Neutrophil (primary cell): Measurements from ENCODE around the gene IL17REL.

ENCODE experiments used
- H3K27ac ChIP-seq: fragments of 200-600 bp; sonication (generic); 2 replicates; pipeline ENCODE4 v1.5.1; 2016; ENCODE audit warnings: mild to moderate bottlenecking, moderate library complexity
- H3K27me3 ChIP-seq: fragments of 200-600 bp; sonication (generic); 2 replicates; pipeline ENCODE4 v1.6.0; 2016; ENCODE audit warnings: mild to moderate bottlenecking
- H3K36me3 ChIP-seq: fragments of 200-600 bp; sonication (generic); 2 replicates; pipeline ENCODE4 v1.5.1; 2017
- H3K4me1 ChIP-seq, 2 experiments: fragments of 200-600 bp in 1 of 2; sonication (generic) in 1 of 2; 1 replicate in 1 of 2; 2 replicates in 1 of 2; pipeline versions ENCODE4 v1.5.1 to v1.6.1; 2013 to 2016; ENCODE audit warnings: low read depth in 1 of 2, low read length in 1 of 2, mild to moderate bottlenecking in 1 of 2, moderate library complexity in 1 of 2; ENCODE audit not compliant: control insufficient read depth in 1 of 2, insufficient read depth in 1 of 2
- H3K4me3 ChIP-seq, 2 experiments: fragments of 200-600 bp in 1 of 2; sonication (generic) in 1 of 2; 1 replicate in 1 of 2; 2 replicates in 1 of 2; pipeline ENCODE4 v1.5.1; 2013 to 2016; ENCODE audit warnings: low read depth in 1 of 2, low read length in 1 of 2, mild to moderate bottlenecking in 1 of 2, moderate library complexity in 1 of 2
- H3K9me3 ChIP-seq: fragments of 200-600 bp; sonication (generic); 2 replicates; pipeline ENCODE4 v1.5.1; 2016
- TF ChIP-seq, protein P1 (sequence below): fragments of 200-600 bp; sonication (generic); IDR thresholded peaks from 2 replicates; pipeline ENCODE4 v1.5.1; 2016; ENCODE audit warnings: antibody characterized with exemption

Gene IL17REL

GRCh38 chr22:49966041-49966773 lies 46.4 kb downstream of the IL17REL start:
- H3K36me3 ChIP-seq, result peaks cover 46% of the 10 kb centered on the region
- TF ChIP-seq, protein P1, sequence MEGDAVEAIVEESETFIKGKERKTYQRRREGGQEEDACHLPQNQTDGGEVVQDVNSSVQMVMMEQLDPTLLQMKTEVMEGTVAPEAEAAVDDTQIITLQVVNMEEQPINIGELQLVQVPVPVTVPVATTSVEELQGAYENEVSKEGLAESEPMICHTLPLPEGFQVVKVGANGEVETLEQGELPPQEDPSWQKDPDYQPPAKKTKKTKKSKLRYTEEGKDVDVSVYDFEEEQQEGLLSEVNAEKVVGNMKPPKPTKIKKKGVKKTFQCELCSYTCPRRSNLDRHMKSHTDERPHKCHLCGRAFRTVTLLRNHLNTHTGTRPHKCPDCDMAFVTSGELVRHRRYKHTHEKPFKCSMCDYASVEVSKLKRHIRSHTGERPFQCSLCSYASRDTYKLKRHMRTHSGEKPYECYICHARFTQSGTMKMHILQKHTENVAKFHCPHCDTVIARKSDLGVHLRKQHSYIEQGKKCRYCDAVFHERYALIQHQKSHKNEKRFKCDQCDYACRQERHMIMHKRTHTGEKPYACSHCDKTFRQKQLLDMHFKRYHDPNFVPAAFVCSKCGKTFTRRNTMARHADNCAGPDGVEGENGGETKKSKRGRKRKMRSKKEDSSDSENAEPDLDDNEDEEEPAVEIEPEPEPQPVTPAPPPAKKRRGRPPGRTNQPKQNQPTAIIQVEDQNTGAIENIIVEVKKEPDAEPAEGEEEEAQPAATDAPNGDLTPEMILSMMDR, result no peak
- peaks cover 69 to 77% of the 10 kb centered on the region in 2 experiments for H3K4me1 ChIP-seq
- H3K4me3 ChIP-seq, result peak overlapping the region; percentile 49 to 53
- no peaks in the 10 kb centered on the region for H3K9me3 ChIP-seq
- H3K27me3 ChIP-seq, result peaks cover 31% of the 10 kb centered on the region
- H3K27ac ChIP-seq, result peak overlapping the region; percentile 98

DNA sequence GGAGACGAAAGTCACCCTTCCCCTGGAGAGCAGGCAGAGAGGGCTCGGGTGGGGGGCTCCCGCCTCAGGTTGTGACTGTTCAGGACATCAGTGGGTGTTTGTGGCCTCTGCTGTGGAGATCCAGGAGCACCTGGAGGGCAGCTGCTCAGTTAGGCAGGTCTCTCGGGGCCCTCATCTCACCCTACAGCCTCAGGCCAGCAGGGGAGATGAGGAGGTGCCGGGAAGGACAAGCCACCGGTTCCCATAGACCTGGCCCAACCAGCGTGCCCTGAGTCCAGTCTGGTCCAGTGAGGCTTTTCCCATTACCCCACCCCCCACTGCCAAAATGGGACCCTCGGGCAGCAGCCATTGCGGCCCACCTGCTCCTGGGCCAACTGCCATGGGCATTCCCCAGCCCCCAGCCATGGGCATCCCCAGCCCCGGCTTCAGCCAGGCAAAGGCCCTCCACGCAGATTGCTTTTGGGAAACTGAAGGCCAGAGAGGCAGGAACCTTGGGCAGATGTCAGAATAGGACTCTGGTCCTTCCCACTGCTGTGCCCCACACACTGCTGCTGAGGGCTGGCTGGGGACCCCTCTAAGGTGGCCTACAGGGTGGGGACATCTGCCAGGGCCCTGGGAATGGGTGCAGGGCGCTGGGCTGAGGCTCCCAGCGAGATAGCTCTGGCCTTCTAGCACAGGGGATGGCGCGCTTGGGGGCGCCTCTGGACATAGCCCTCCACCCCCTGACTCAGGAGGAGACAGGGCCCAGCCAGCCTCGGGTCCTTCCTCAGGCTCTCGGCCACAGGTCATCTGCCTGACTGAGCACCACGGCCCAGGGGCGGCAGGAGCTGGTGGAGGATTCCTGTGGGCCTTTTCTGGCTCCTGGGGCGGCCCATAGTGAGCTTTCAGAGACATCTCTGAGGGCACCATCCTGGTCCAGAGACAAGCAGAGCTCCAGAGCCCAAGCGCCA lies 47.2 kb downstream of the IL17REL start:
- Histone ChIP-seq H3K36me3 (peaks cover 46% of the 10 kb centered on the region), H3K27ac (peak overlapping the region; percentile 98), H3K9me3 (no peaks in the 10 kb centered on the region), H3K4me1 (peaks cover 61 to 69% of the 10 kb centered on the region in 2 experiments), H3K4me3 (peak overlapping the region in 1 of 2 experiments; percentile 99), H3K27me3 (peaks cover 22% of the 10 kb centered on the region)
- TF ChIP-seq, protein P1, result no peak

DNA sequence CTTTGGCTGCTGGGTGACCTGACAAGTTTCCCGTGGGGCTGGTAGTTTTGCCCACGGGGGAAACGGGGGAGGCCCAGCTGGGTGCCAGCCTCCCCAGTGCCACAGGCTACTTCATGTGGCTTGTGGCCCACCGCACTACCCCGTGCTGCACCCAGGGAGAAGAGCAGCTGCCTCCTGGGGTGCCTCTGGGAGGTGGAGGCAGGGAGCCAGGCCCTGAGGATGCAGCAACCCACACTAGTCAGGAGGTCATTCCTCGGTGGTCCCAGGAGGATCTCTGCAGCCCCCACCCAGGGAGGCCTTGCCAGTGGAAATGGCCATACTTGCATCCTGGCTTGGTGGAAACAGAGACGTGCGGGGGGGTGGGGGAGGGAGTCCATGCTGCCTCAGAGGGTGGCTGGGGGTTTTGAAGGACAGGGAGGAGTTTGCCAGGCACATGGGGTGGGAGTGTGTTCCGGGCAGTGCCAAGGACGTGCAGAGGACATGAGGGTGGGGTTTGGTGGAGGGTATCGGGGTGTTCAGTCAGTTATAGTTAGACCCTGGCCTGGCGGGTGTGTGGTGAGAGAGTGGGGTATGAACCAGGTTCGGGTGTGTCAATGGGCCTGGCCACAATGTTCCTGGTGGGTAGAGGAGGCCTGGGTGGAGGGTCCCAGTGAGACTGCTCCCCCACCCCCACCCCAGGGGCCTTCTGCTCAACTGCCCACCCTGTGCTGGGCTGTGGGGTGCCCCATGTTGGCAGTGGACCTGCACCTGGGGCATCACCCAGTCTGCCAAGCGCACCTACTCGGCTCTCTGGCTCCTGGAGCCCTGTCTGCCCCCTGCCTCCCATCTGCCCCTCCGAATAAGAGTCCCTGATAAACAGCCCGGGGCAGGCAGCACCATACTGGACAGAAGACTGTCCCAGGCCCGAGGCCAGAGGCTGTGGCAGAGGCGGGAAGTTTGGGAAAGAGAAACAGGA lies 48.2 kb downstream of the IL17REL start:
- Histone ChIP-seq H3K36me3 (peaks cover 46% of the 10 kb centered on the region), H3K4me1 (peaks cover 65 to 66% of the 10 kb centered on the region in 2 experiments), H3K4me3 (peak overlapping the region in 1 of 2 experiments; percentile 99), H3K9me3 (no peaks in the 10 kb centered on the region), H3K27me3 (peaks cover 13% of the 10 kb centered on the region), H3K27ac (peak overlapping the region; percentile 98)
- TF ChIP-seq, protein P1, result no peak

GRCh38 chr22:49963647-49964026 lies 48.9 kb downstream of the IL17REL start:
- H3K36me3 ChIP-seq, result peaks cover 46% of the 10 kb centered on the region
- peak overlapping the region; percentile 98 for H3K27ac ChIP-seq
- H3K27me3 ChIP-seq, result peaks cover 10% of the 10 kb centered on the region
- peaks cover 73% of the 10 kb centered on the region in 2 experiments for H3K4me1 ChIP-seq
- TF ChIP-seq, protein P1, result no peak
- no peaks in the 10 kb centered on the region for H3K9me3 ChIP-seq
- peak overlapping the region; percentile 94 to 99 for H3K4me3 ChIP-seq
